Endothelial cell of umbilical vein (primary cell): ENCODE results near the gene DYNC1H1. TPM values are rescaled to one million over a fixed set of nuclear protein-coding genes. Genes with fewer than 3 reads are reported as not detected.
A peak's percentile ranks its signal among the peaks of the same experiment; 100 is the strongest.

Experiments used
- BruUV-seq: library from RNA; stranded (reverse); fragments of 400-500 nt; replicated peaks from 2 replicates; lab custom pipeline; 2021; lab: Mats Ljungman, UMichigan
- CTCF ChIA-PET: fragments of 300-600, 350-600 bp; sonication (Branson Sonifier 250); formaldehyde crosslinking; loops from one replicate; lab custom pipeline; 2021; ENCODE audit warnings: antibody characterized with exemption, inconsistent platforms; lab: Charles Lee
- POLR2A ChIA-PET: fragments of 300-600, 350-600 bp; sonication (Branson Sonifier 250); formaldehyde crosslinking; loops from one replicate; lab custom pipeline; 2021; ENCODE audit warnings: antibody characterized with exemption, inconsistent platforms; lab: Charles Lee
- DNase-seq: peaks from one replicate; pipeline ENCODE4 v3.0.0-alpha.2; 2011; ENCODE audit warnings: low read depth, low spot score
- FAIRE-seq: peaks from 2 replicates; lab custom pipeline; 2011; peaks lifted over from hg19 to GRCh38; lab: Jason Lieb, UNC
- H2AFZ ChIP-seq: 2 replicates; pipeline ENCODE4 v1.6.0; 2012; ENCODE audit warnings: low read depth, low read length, control low read depth, inconsistent platforms
- H3K27ac ChIP-seq: 2 replicates; pipeline ENCODE4 v1.5.1; 2011; ENCODE audit warnings: low read depth, mild to moderate bottlenecking, control low read depth, low read length, moderate library complexity; ENCODE audit not compliant: insufficient read depth
- H3K27me3 ChIP-seq, 2 experiments: 2 replicates each; pipeline versions ENCODE4 v1.6.0 to v1.6.1; 2011; ENCODE audit warnings: low read length in 2 of 2, mixed read lengths in 1 of 2; ENCODE audit not compliant: control insufficient read depth in 2 of 2, insufficient read depth in 2 of 2
- H3K36me3 ChIP-seq, 2 experiments: 2 replicates in 1 of 2; 3 replicates in 1 of 2; pipeline ENCODE4 v1.5.1; 2011; ENCODE audit warnings: low read length in 2 of 2, mild to moderate bottlenecking in 1 of 2, moderate library complexity in 1 of 2; ENCODE audit not compliant: control insufficient read depth in 2 of 2, insufficient read depth in 2 of 2; ENCODE audit errors: extremely low read depth in 1 of 2
- H3K4me1 ChIP-seq: 3 replicates; pipeline ENCODE4 v1.5.1; 2011; ENCODE audit warnings: mild to moderate bottlenecking, low read length; ENCODE audit not compliant: control insufficient read depth, insufficient read depth; ENCODE audit errors: extremely low read depth
- H3K4me2 ChIP-seq: 2 replicates; pipeline ENCODE4 v1.6.1; 2011; ENCODE audit warnings: low read length, control low read depth, mixed read lengths; ENCODE audit not compliant: insufficient read depth
- H3K4me3 ChIP-seq, 3 experiments: fragments of 200-600 bp in 1 of 3; sonication (generic), shearing (Covaris generic) in 1 of 3; replicated peaks in 1 of 3; 2 replicates each; pipeline ENCODE4 v1.5.1; 2011 to 2016; ENCODE audit warnings: control low read depth in 3 of 3, low read length in 3 of 3, mild to moderate bottlenecking in 2 of 3, inconsistent platforms in 1 of 3, low read depth in 1 of 3, moderate library complexity in 1 of 3; ENCODE audit not compliant: insufficient read depth in 1 of 3
- H3K79me2 ChIP-seq: 2 replicates; pipeline ENCODE4 v1.6.0; 2012; ENCODE audit warnings: low read length, inconsistent platforms; ENCODE audit not compliant: control insufficient read depth, insufficient read depth
- H3K9ac ChIP-seq: replicated peaks from 2 replicates; pipeline ENCODE3; 2011; ENCODE audit warnings: low read length, control low read depth; ENCODE audit not compliant: insufficient read depth; ENCODE audit errors: extremely low read depth
- H3K9me1 ChIP-seq: replicated peaks from 3 replicates; pipeline ENCODE4 v1.6.0; 2011; ENCODE audit warnings: mild to moderate bottlenecking, low read length; ENCODE audit not compliant: control insufficient read depth, insufficient read depth; ENCODE audit errors: extremely low read depth
- H3K9me3 ChIP-seq: replicated peaks from 2 replicates; pipeline ENCODE4 v1.5.1; 2012; ENCODE audit warnings: low read length, inconsistent platforms; ENCODE audit not compliant: control insufficient read depth, insufficient read depth
- H4K20me1 ChIP-seq: replicated peaks from 2 replicates; pipeline ENCODE3; 2011; ENCODE audit warnings: mild to moderate bottlenecking, low read length; ENCODE audit not compliant: control insufficient read depth, insufficient read depth; ENCODE audit errors: extremely low read depth
- CTCF ChIP-seq, 2 donors: IDR thresholded peaks; 1 replicate in 1 of 2; 2 replicates in 1 of 2; pipeline ENCODE4 v1.5.1; 2011; ENCODE audit warnings: low read length in 2 of 2, mild to moderate bottlenecking in 2 of 2, moderate library complexity in 2 of 2, control low read depth in 1 of 2, inconsistent platforms in 1 of 2, low read depth in 1 of 2; ENCODE audit not compliant: insufficient read depth in 1 of 2; ENCODE audit errors: extremely low read depth in 1 of 2
- EZH2 ChIP-seq: IDR thresholded peaks from 2 replicates; pipeline ENCODE4 v1.6.1; 2012; ENCODE audit warnings: borderline replicate concordance, low read depth, mild to moderate bottlenecking, moderate library complexity, low read length, inconsistent platforms; ENCODE audit not compliant: severe bottlenecking
- FOS ChIP-seq: IDR thresholded peaks from 2 replicates; pipeline ENCODE4 v1.6.1; 2011; ENCODE audit warnings: mild to moderate bottlenecking, low read length, moderate library complexity, borderline replicate concordance; ENCODE audit not compliant: insufficient read depth
- GATA2 ChIP-seq: IDR thresholded peaks from 2 replicates; pipeline ENCODE4 v1.7.0; 2011; ENCODE audit warnings: low read depth, mild to moderate bottlenecking, moderate library complexity, mixed read lengths, low read length; ENCODE audit not compliant: insufficient read length, insufficient read depth
- JUN ChIP-seq: IDR thresholded peaks from 2 replicates; pipeline ENCODE4 v1.6.1; 2011; ENCODE audit warnings: borderline replicate concordance, low read depth; ENCODE audit not compliant: insufficient read length, insufficient read depth
- MAX ChIP-seq: IDR thresholded peaks from 2 replicates; pipeline ENCODE4 v1.6.1; 2011; ENCODE audit not compliant: insufficient read depth, insufficient read length
- MYC ChIP-seq: IDR thresholded peaks from one replicate; pipeline ENCODE4 v1.6.1; 2011; ENCODE audit warnings: mild to moderate bottlenecking, low read depth, low read length
- POLR2A ChIP-seq: IDR thresholded peaks from 2 replicates; pipeline ENCODE4 v1.6.1; 2012; ENCODE audit warnings: low read depth, mild to moderate bottlenecking, control low read depth, low read length
- POLR2AphosphoS5 ChIP-seq: IDR thresholded peaks from 2 replicates; pipeline ENCODE4 v1.6.1; 2012; ENCODE audit warnings: low read depth, mild to moderate bottlenecking, control low read depth, low read length, moderate library complexity; ENCODE audit not compliant: insufficient read depth
- dilution Hi-C: fragments of 300-500 bp; cut with MboI; formaldehyde crosslinking; loops from one replicate; pipeline ENCODE4 v1.15.0; 2019; ENCODE audit warnings: low sequenced_read_pairs; ENCODE audit not compliant: extremely low pct_ligation_motif_present
- intact Hi-C: fragments of 100-400 bp; cut with micrococcal nuclease; formaldehyde crosslinking; loops from one replicate; pipeline ENCODE4 v1.10.0; 2022
- polyA plus RNA-seq, 4 experiments: library from polyadenylated mRNA; depleted of rRNA in 3 of 4; stranded (reverse) in 3 of 4; unstranded in 1 of 4; fragments of >200 nt; gene quantifications; 2 replicates each; pipeline versions ENCODE4 v1.2.1 to v1.2.3, GENCODE V29; 2011 to 2012; ENCODE audit warnings: missing spikeins in 1 of 4
- total RNA-seq: library from RNA; stranded (reverse); gene quantifications from 2 replicates; pipeline ENCODE4 v1.2.3, GENCODE V29; 2021

DYNC1H1 gene
- total and polyA plus RNA-seq, 2 donors (not counting 3 experiments of a cell fraction or from before 2014, with no cell fraction given): 254 to 648 TPM

GRCh38 chr14:102033241-102033640 is 68.9 kb downstream of the DYNC1H1 start:
- Histone ChIP-seq H2AFZ (no peak overlapping the region), H4K20me1 (no peaks in the 10 kb centered on the region), H3K36me3 (peaks cover 52 to 70% of the 10 kb centered on the region in 2 experiments), H3K9me3 (no peaks in the 10 kb centered on the region), H3K4me3 (no peak overlapping the region), H3K9me1 (no peaks in the 10 kb centered on the region), H3K79me2 (no peaks in the 10 kb centered on the region), H3K4me2 (no peak overlapping the region), H3K27ac (no peak overlapping the region), H3K4me1 (no peaks in the 10 kb centered on the region), H3K9ac (no peak overlapping the region), H3K27me3 (no peaks in the 10 kb centered on the region)
- no peak for TF ChIP-seq POLR2AphosphoS5
- TF ChIP-seq POLR2A: no peak
- no peak for TF ChIP-seq MAX
- TF ChIP-seq JUN: no peak
- intact Hi-C loops: no loop called here
- ChIA-PET POLR2A (no interaction called here), CTCF (no interaction called here)
- DNase-seq: no peak
- dilution Hi-C loops: no loop called here
- TSS peak; percentile 74 for BruUV-seq
- no peak for FAIRE-seq

GRCh38 chr14:102034301-102034700 is 69.9 kb downstream of the DYNC1H1 start:
- Histone ChIP-seq H3K4me1 (no peaks in the 10 kb centered on the region), H3K79me2 (no peaks in the 10 kb centered on the region), H3K4me3 (no peak overlapping the region), H3K27ac (no peak overlapping the region), H3K9me1 (no peaks in the 10 kb centered on the region), H3K36me3 (peaks cover 55 to 69% of the 10 kb centered on the region in 2 experiments), H3K4me2 (no peak overlapping the region), H3K9ac (no peak overlapping the region), H2AFZ (no peak overlapping the region), H3K27me3 (no peaks in the 10 kb centered on the region), H4K20me1 (no peaks in the 10 kb centered on the region), H3K9me3 (no peaks in the 10 kb centered on the region)
- POLR2A ChIA-PET: no interaction called here
- FAIRE-seq (no peak), DNase-seq (no peak)
- intact Hi-C loops: no loop called here
- no TSS peak for BruUV-seq
- CTCF ChIA-PET: no interaction called here
- TF ChIP-seq CTCF (IDR thresholded peaks at IDR 0.05; ENCODE audit: extremely low read depth in 1 of 2, insufficient read depth in 1 of 2, low read depth in 1 of 2, low read length in 2 of 2) (no peak), MYC (no peak), JUN (no peak), POLR2A (no peak), GATA2 (no peak), EZH2 (no peak), FOS (no peak), POLR2AphosphoS5 (no peak)
- dilution Hi-C loops: no loop called here
